Small intestine (tissue), 16 donors: ENCODE data around the gene AKAP11. TPM values are rescaled to one million over a fixed set of nuclear protein-coding genes. Genes with fewer than 3 reads are reported as not detected.
"Not testable (repeated sequence)": the region's sequence is repeated elsewhere in the genome, so short reads cannot be mapped to it uniquely, and the experiment has no call there.

ENCODE experiments used
- DNase-seq, 2 donors: peaks; one replicate each; pipeline versions ENCODE4 v3.0.0 to v3.0.0-alpha.2; 2013
- FAIRE-seq: peaks from 2 replicates; lab custom pipeline; 2012; peaks lifted over from hg19 to GRCh38; lab: Jason Lieb, UNC
- H3K27ac ChIP-seq, 3 donors: one replicate each; pipeline ENCODE4 v1.5.1; 2013; ENCODE audit warnings: low read length in 2 of 3, mild to moderate bottlenecking in 2 of 3, control low read depth in 1 of 3, inconsistent platforms in 1 of 3, low read depth in 1 of 3, moderate library complexity in 1 of 3
- H3K27me3 ChIP-seq, 3 donors: one replicate each; pipeline ENCODE4 v1.6.1; 2013; ENCODE audit warnings: low read length in 3 of 3, inconsistent platforms in 1 of 3; ENCODE audit not compliant: control insufficient read depth in 3 of 3, insufficient read depth in 3 of 3
- H3K36me3 ChIP-seq, 3 donors: one replicate each; pipeline ENCODE4 v1.6.1; 2013; ENCODE audit warnings: low read length in 3 of 3, inconsistent platforms in 1 of 3, low read depth in 1 of 3, mild to moderate bottlenecking in 1 of 3, moderate library complexity in 1 of 3; ENCODE audit not compliant: control insufficient read depth in 3 of 3, insufficient read depth in 2 of 3
- H3K4me1 ChIP-seq, 3 donors: one replicate each; pipeline ENCODE4 v1.6.1; 2013; ENCODE audit warnings: low read length in 2 of 3, inconsistent platforms in 1 of 3, low read depth in 1 of 3, mild to moderate bottlenecking in 1 of 3, moderate library complexity in 1 of 3; ENCODE audit not compliant: control insufficient read depth in 3 of 3, insufficient read depth in 2 of 3
- H3K4me3 ChIP-seq, 3 donors: one replicate each; pipeline ENCODE4 v1.5.1; 2013; ENCODE audit warnings: low read length in 3 of 3, control low read depth in 1 of 3, inconsistent platforms in 1 of 3, low read depth in 1 of 3, mild to moderate bottlenecking in 1 of 3, moderate library complexity in 1 of 3
- H3K9me3 ChIP-seq, 2 donors: one replicate each; pipeline ENCODE4 v1.6.1; 2013; ENCODE audit warnings: low read depth in 1 of 2, low read length in 1 of 2; ENCODE audit not compliant: control insufficient read depth in 2 of 2, insufficient read depth in 1 of 2
- WGBS, 3 donors: extraction: QIAGEN DNeasy Blood & Tissue Kit; methylation state at CpG; one replicate each; pipeline ENCODE4 v1.1.7; 2013; 5-methylcytosine and 5-hydroxymethylcytosine counted together
- long read RNA-seq, 10 donors: transcript quantifications; one replicate each; lab custom pipeline, GENCODE V29; 2026
- polyA plus RNA-seq, 4 donors: library from polyadenylated mRNA; stranded (reverse) in 3 of 4; unstranded in 1 of 4; fragments of 200-250 nt in 3 of 4; fragments of 120-200 nt in 1 of 4; gene quantifications; one replicate each; pipeline versions ENCODE4 v1.2.1 to v1.2.3, GENCODE V29; 2013
- donor health status: healthy with polysubstance abuse.
- donor health status: control.
- donor health status: control.
- donor health status: Bipolar disorder and iron deficiency.
- donor health status: healthy.

Gene AKAP11
- polyA plus RNA-seq, result 10 to 100 TPM in 1 of 4 donors, 1 to 10 TPM in 3; 2.4 to 26.4 (median 4.9) TPM
- long read RNA-seq, donor 1, result 0 reads
- long read RNA-seq, donor 2, result 0 reads
- long read RNA-seq, donor 3, result 0 reads
- long read RNA-seq, donor 4, result 0 reads
- long read RNA-seq, donor 5, result 0 reads
- long read RNA-seq, donor 6, result 0 reads
- long read RNA-seq, donor 7, result 0 reads
- long read RNA-seq, donor 8, result 0 reads
- long read RNA-seq, donor 9, result 0 reads
- long read RNA-seq, donor 10, result 0 reads

DNA sequence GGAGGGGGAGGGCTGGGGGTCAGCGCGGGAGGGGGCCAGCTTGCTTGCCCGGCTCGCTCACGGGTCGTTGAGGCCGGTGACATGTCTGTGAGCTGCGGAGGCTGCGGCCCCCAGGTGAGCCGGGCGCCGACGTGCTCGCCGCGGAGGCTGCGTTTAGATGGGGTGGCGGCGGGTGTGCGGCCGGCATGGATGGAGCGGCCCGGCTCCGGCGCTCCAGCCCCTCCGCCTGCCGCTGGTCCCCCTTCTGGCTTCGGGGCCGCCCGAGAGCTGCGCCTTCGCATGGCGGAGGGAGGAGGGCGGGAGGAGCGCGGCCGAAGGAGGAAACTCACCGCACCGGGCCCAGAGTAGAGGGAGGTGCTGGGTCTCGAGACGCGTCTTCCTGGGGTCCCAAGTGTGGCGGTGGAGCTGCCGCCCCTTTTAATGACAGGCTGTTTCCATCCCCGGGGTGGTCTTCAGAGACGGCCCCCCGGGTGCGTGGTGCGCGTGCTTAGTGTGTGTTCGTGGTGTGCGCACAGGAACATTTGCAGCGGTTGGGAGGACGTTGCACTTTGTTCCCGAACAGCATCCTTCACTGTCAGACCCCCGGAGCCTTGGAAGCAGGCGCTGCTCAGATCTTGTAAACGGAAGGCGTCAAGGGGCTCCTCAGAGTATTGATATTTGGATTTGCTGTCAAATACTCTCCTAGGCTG lies at the start of gene AKAP11:
TSS of gene AKAP11 (plus strand) at position 38 of the 689 bp plus-strand sequence. CDS start 14,197 bp downstream, outside the sequence.
- peak within 1 kb of the TSS; percentile 41 to 92 (median 87) for H3K27ac ChIP-seq
- peak within 1 kb of the TSS; percentile 73 to 91 (median 74) for H3K4me3 ChIP-seq
- H3K9me3 ChIP-seq, result no peaks in the 10 kb centered on the region
- peaks cover 0 to 7% (median 4%) of the 10 kb centered on the region in 3 donors for H3K4me1 ChIP-seq
- H3K27me3 ChIP-seq, result no peaks in the 10 kb centered on the region
- 0% methylated on average over 38 to 59 of the region's 59 CpGs for WGBS, 3 donors
- DNase-seq (peak; percentile 41 to 78), FAIRE-seq (no peak)
- peaks cover 0 to 2% (median 0%) of the 10 kb centered on the region in 3 donors for H3K36me3 ChIP-seq

DNA sequence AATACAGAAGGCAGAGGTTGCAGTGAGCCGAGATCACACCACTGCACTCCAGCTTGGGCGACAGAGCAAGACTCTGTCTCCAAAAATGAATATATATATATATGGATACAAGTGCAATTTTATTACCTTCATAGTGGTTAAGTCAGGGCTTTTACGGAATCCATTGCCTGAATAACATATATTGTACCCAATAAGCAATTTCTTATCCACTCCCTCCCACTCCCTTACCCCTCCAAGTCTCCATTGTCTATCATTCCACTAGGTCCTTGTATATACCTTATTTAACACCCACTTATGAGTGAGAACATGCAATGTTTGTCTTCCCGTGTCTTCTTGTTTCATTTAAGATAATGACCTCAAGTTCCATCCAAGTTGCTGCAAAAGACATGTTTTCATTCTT lies 48.3 kb upstream of the AKAP11 start:
- Histone ChIP-seq H3K27me3 (no peaks in the 10 kb centered on the region), H3K4me1 (no peaks in the 10 kb centered on the region), H3K36me3 (peaks cover 0 to 6% (median 2%) of the 10 kb centered on the region in 3 donors), H3K9me3 (no peaks in the 10 kb centered on the region), H3K4me3 (no peak overlapping the region), H3K27ac (no peak overlapping the region)
- WGBS, 3 donors, result 96 to 98% (median 97%) methylated on average over 4 of the region's 4 CpGs
- DNase-seq (no peak), FAIRE-seq (no peak)

GRCh38 chr13:42225051-42225450 lies 46.9 kb upstream of the AKAP11 start:
- H3K27ac ChIP-seq, result no peak overlapping the region
- peaks cover 0 to 6% (median 4%) of the 10 kb centered on the region in 3 donors for H3K36me3 ChIP-seq
- H3K9me3 ChIP-seq, result no peaks in the 10 kb centered on the region
- DNase-seq (no peak), FAIRE-seq (no peak)
- H3K27me3 ChIP-seq, result no peaks in the 10 kb centered on the region
- 92 to 98% (median 95%) methylated on average over 2 of the region's 2 CpGs for WGBS, 3 donors
- H3K4me1 ChIP-seq, result no peaks in the 10 kb centered on the region
- no peak overlapping the region for H3K4me3 ChIP-seq

- H3K9me3 ChIP-seq, H3K4me3 ChIP-seq, DNase-seq, H3K27me3 ChIP-seq, FAIRE-seq, H3K27ac ChIP-seq, H3K4me1 ChIP-seq, H3K36me3 ChIP-seq: not testable (repeated sequence)
- 97 to 100% (median 98%) methylated on average over 5 of the region's 5 CpGs for WGBS, 3 donors
Measured at GRCh38 chr13:42226759-42227158, 45.2 kb upstream of the AKAP11 start.

DNA sequence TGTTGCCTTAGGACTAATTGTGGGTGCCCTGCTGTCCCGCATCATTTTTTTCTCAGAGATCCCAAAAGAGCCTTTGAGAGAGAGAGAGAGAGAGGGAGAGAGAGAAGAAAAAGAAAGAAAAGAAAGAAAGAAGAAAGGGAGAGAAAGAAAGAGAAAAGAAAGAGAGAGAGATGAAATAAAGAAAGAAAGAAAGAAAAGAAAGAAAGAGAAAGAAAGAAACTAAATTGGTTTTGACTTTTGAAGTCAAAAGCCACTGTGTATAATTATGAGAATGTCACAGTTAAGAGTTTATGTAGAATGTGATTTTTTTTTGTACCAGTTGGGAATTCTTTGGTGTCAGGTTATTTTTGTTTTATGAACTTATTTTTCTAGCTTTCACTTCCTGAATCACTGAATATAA lies 43.4 kb upstream of the AKAP11 start:
- Histone ChIP-seq H3K4me1 (no peaks in the 10 kb centered on the region), H3K9me3 (no peaks in the 10 kb centered on the region), H3K27me3 (no peaks in the 10 kb centered on the region), H3K27ac (no peak overlapping the region), H3K4me3 (no peak overlapping the region), H3K36me3 (peaks cover 0 to 6% (median 4%) of the 10 kb centered on the region in 3 donors)
- FAIRE-seq (no peak), DNase-seq (no peak)
- WGBS, 3 donors, result 95 to 97% (median 97%) methylated on average over 1 of the region's 1 CpG

DNA sequence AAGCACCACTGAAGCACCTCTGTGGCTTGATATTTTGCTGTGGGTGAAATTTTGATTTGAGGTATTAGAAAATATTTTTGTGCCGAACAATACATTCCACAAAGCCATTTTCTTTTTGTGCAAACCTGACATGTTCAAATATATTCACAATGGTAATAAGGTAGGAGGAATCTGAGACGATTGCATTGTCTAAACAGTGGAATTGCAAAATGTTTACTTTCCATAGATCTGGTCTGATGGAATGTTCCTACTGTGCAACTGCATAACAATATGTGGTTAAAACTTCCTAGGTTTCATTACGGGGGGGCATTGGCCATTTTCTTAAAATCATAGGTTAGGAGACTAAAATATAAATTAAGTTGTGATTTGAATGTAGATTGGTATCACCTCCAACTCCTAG lies 42.7 kb upstream of the AKAP11 start:
- Histone ChIP-seq H3K4me3 (no peak overlapping the region), H3K9me3 (no peaks in the 10 kb centered on the region), H3K27ac (no peak overlapping the region), H3K36me3 (peaks cover 0 to 6% (median 4%) of the 10 kb centered on the region in 3 donors), H3K4me1 (no peaks in the 10 kb centered on the region), H3K27me3 (no peaks in the 10 kb centered on the region)
- no peak for FAIRE-seq
- no peak for DNase-seq
- 85 to 89% (median 89%) methylated on average over 3 of the region's 3 CpGs for WGBS, 3 donors

DNA sequence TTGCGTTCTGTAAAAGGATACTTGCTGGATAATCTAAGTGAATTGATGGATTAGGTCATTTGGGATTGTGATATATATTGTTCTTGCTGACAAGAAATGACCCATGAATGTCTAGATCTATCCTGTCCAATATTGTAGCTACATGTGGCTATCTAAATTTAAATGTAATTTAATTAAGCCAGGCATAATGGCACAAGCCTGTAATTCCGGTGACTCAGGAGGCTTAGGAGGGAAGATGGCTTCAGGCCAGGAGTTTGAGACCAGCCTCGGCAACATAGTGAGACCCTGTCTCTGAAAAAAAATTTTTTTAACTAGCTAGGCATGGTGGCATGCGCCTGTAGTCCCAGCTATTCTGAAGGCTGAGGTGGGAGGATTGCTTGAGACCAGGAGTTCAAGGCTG lies 39.3 kb upstream of the AKAP11 start:
- no peak for FAIRE-seq
- no peaks in the 10 kb centered on the region for H3K4me1 ChIP-seq
- no peaks in the 10 kb centered on the region for H3K27me3 ChIP-seq
- peaks cover 0 to 1% (median 0%) of the 10 kb centered on the region in 3 donors for H3K36me3 ChIP-seq
- no peaks in the 10 kb centered on the region for H3K9me3 ChIP-seq
- H3K27ac ChIP-seq, result no peak overlapping the region
- no peak for DNase-seq
- H3K4me3 ChIP-seq, result no peak overlapping the region
- WGBS, 3 donors, result 94 to 97% (median 96%) methylated on average over 4 of the region's 4 CpGs

GRCh38 chr13:42233726-42234125 lies 38.2 kb upstream of the AKAP11 start:
- FAIRE-seq (no peak), DNase-seq (no peak)
- H3K4me3 ChIP-seq, result no peak overlapping the region
- H3K4me1 ChIP-seq, result no peaks in the 10 kb centered on the region
- peaks cover 0 to 1% (median 0%) of the 10 kb centered on the region in 3 donors for H3K36me3 ChIP-seq
- H3K27ac ChIP-seq, result no peak overlapping the region
- no peaks in the 10 kb centered on the region for H3K9me3 ChIP-seq
- 77 to 83% (median 79%) methylated on average over 1 of the region's 1 CpG for whole genome bisulfite sequencing, 3 donors
- no peaks in the 10 kb centered on the region for H3K27me3 ChIP-seq
